ENCODE data around the gene SELENOK.

DNA sequence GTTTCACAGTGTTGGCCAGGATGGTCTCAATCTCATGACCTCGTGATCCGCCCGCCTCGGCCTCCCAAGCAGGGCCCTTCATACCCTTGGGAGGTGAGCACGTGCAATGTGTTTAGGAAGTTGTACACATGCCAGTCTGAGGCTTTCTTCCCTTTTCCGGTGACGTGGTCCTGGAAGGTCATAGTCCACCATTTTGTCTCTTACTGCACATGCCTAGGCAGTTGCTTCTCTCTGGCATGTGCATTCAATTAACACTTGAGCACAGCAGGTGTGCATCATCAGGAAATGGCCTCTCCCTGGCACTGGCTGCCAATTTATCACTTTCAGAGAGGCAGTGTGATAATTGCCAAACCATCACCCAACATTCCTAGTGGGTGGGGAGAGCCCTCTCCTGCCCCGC is 21.7 kb upstream of the SELENOK start:
- no peak for TF ChIP-seq MXI1 (IDR thresholded peaks at IDR 0.05; ENCODE audit: borderline replicate concordance, low read depth, low read length)
- TF ChIP-seq, protein P1, sequence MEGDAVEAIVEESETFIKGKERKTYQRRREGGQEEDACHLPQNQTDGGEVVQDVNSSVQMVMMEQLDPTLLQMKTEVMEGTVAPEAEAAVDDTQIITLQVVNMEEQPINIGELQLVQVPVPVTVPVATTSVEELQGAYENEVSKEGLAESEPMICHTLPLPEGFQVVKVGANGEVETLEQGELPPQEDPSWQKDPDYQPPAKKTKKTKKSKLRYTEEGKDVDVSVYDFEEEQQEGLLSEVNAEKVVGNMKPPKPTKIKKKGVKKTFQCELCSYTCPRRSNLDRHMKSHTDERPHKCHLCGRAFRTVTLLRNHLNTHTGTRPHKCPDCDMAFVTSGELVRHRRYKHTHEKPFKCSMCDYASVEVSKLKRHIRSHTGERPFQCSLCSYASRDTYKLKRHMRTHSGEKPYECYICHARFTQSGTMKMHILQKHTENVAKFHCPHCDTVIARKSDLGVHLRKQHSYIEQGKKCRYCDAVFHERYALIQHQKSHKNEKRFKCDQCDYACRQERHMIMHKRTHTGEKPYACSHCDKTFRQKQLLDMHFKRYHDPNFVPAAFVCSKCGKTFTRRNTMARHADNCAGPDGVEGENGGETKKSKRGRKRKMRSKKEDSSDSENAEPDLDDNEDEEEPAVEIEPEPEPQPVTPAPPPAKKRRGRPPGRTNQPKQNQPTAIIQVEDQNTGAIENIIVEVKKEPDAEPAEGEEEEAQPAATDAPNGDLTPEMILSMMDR (conservative IDR thresholded peaks at IDR 0.05; ENCODE audit: low read depth, low read length) = no peak
- no peak for TF ChIP-seq POLR2A (IDR thresholded peaks at IDR 0.05; ENCODE audit: low read depth, low read length)
- TF ChIP-seq CHD1 (IDR thresholded peaks at IDR 0.05; ENCODE audit: low read depth, low read length) = no peak
- TF ChIP-seq FOS (IDR thresholded peaks at IDR 0.05; ENCODE audit: low read depth, low read length) = no peak
- TF ChIP-seq RAD21 (IDR thresholded peaks at IDR 0.05; ENCODE audit: low read length) = no peak
- TF ChIP-seq, protein P2, sequence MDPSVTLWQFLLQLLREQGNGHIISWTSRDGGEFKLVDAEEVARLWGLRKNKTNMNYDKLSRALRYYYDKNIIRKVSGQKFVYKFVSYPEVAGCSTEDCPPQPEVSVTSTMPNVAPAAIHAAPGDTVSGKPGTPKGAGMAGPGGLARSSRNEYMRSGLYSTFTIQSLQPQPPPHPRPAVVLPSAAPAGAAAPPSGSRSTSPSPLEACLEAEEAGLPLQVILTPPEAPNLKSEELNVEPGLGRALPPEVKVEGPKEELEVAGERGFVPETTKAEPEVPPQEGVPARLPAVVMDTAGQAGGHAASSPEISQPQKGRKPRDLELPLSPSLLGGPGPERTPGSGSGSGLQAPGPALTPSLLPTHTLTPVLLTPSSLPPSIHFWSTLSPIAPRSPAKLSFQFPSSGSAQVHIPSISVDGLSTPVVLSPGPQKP (IDR thresholded peaks at IDR 0.05; ENCODE audit: borderline replicate concordance, low read depth, low read length) = no peak
- no peak for TF ChIP-seq CEBPB (IDR thresholded peaks at IDR 0.05; ENCODE audit: low read depth, low read length)
- TF ChIP-seq MAFK (IDR thresholded peaks at IDR 0.05; ENCODE audit: low read depth, low read length) = no peak
- TF ChIP-seq RFX5 (IDR thresholded peaks at IDR 0.05; ENCODE audit: low read depth, low read length) = no peak
- no peak for TF ChIP-seq MAZ (IDR thresholded peaks at IDR 0.05; ENCODE audit: borderline replicate concordance, low read depth, low read length)
- TF ChIP-seq BHLHE40 (IDR thresholded peaks at IDR 0.05; ENCODE audit: low read depth, low read length) = no peak

All from IMR-90 (cell line).